ENCODE measurements around the gene SPATA31D3. TPM values are rescaled to one million over a fixed set of nuclear protein-coding genes. Genes with fewer than 3 reads are reported as not detected.
"Not testable (repeated sequence)": the region's sequence is repeated elsewhere in the genome, so short reads cannot be mapped to it uniquely, and the experiment has no call there.

Gene SPATA31D3
- total and polyA plus RNA-seq, 2 of the 8 experiments (the other 6 are each of a cell fraction or from before 2014, with no cell fraction given): not detected

- H3K23me2 ChIP-seq (ENCODE audit: low read depth, low read length); H3K4me2 ChIP-seq (ENCODE audit: insufficient read depth in 1 of 2, low read depth in 2 of 2, low read length in 2 of 2); POLR2A ChIA-PET (ENCODE audit: partially characterized antibody); H3K4me3 ChIP-seq (ENCODE audit: extremely low read depth in 1 of 4, insufficient read depth in 2 of 4, low read depth in 3 of 4, low read length in 4 of 4); H3K79me2 ChIP-seq (ENCODE audit: control insufficient read depth in 1 of 2, insufficient read depth in 2 of 2, low read length in 2 of 2); H3K79me1 ChIP-seq (ENCODE audit: low read depth, low read length); H3K27ac ChIP-seq (ENCODE audit: low read depth, low read length); H2BK5ac ChIP-seq (ENCODE audit: low read depth, low read length); FAIRE-seq; H3K18ac ChIP-seq (ENCODE audit: extremely low read depth, low read length); H2AFZ ChIP-seq (ENCODE audit: low read length); H2AK5ac ChIP-seq (ENCODE audit: low read depth, low read length); H4K8ac ChIP-seq (ENCODE audit: extremely low read depth, insufficient read depth, low read length); H4K20me1 ChIP-seq (replicated peaks in 1 of 2; ENCODE audit: control insufficient read depth in 1 of 2, insufficient read depth in 2 of 2, low read length in 2 of 2); H2BK15ac ChIP-seq (ENCODE audit: low read length); H3K36me3 ChIP-seq (ENCODE audit: control insufficient read depth in 2 of 4, insufficient read depth in 4 of 4, low read length in 3 of 4); CTCF ChIA-PET (ENCODE audit: partially characterized antibody); H3K23ac ChIP-seq (ENCODE audit: insufficient read length); H3K4me1 ChIP-seq (replicated peaks in 1 of 4; ENCODE audit: control insufficient read depth in 3 of 4, insufficient read depth in 4 of 4, low read length in 3 of 4); H2BK12ac ChIP-seq (ENCODE audit: low read depth, low read length); H2BK20ac ChIP-seq (ENCODE audit: low read length); H3K27me3 ChIP-seq (replicated peaks in 1 of 4; ENCODE audit: control insufficient read depth in 3 of 4, extremely low read depth in 1 of 4, insufficient read depth in 3 of 4, low read length in 3 of 4); H3K14ac ChIP-seq (ENCODE audit: insufficient read length); H2BK120ac ChIP-seq (replicated peaks; ENCODE audit: low read depth, low read length); H3K56ac ChIP-seq (replicated peaks; ENCODE audit: insufficient read length, low read depth, low read length); H4K5ac ChIP-seq (ENCODE audit: insufficient read length, low read depth, low read length); H3K9me3 ChIP-seq (ENCODE audit: insufficient read depth in 2 of 2, low read depth in 1 of 2, low read length in 1 of 2); H4K91ac ChIP-seq (replicated peaks; ENCODE audit: insufficient read length, low read length); H3K9ac ChIP-seq (replicated peaks in 1 of 4; ENCODE audit: extremely low read depth in 1 of 4, low read depth in 3 of 4, low read length in 3 of 4); H3K4ac ChIP-seq (replicated peaks; ENCODE audit: insufficient read length, low read depth, low read length); DNase-seq (ENCODE audit: low read depth in 1 of 2, low spot score in 2 of 2): not testable (repeated sequence)
- no CpG with 5 or more reads among the region's 3 CpGs for WGBS, 2 experiments (ENCODE audit: extremely low coverage in 1 of 2, insufficient coverage in 1 of 2, insufficient read length in 1 of 2, insufficient replicate concordance in 2 of 2, low coverage in 1 of 2, low lambda C conversion rate in 2 of 2, missing lambda C conversion rate in 1 of 2)
Measured at GRCh38 chr9:81948650-81949049, 5.3 kb downstream of the SPATA31D3 start.

Data from H1 (cell line).